ENCODE results near the gene CDK5R2. TPM values are rescaled to one million over a fixed set of nuclear protein-coding genes. Genes with fewer than 3 reads are reported as not detected.

CDK5R2 gene
- total RNA-seq, 6 donors from 2014 or later = not detected

DNA sequence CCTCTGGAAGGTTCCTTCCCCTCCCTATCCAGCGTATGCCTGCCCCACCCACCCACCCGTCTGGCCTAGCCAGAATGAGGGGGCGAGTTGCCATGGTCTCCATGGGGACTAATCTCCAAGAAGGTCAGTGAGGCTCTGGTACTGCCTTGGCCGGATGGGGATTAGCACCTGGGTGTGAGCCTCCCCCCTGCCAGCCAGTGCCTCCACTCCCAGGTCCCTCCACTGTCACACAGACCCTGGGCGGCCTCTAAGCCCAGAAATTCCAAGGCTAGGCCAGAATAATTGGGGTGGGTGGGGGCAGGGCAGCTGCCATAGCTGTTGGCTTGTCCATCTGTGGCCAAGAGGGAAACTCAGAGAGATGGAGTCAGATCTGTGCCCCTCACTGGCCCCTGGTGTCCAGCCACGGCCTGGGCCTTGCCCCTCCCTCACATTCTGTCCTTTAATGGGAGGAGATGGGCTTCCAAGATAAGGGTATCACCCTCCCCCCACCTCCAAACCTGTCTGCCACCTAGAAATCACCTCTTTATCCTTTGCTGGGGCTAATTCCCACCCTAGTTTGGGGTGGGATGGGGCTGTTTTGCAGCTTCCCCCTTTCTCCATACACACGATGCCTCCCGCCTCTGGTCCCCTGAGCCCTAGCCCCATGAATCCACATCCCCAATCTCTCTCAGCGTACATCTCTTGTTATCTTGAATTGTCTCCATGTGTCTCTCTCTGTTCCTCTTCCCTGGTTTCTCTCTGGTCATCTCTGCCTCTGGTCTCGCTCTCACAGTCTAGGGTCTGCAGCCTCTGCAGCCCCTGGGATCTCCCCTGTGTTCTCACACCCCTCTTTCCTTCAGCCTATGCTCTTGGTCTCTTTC, 39.8 kb downstream of the CDK5R2 start:
- Histone ChIP-seq H3K27me3 (peaks cover 2 to 70% (median 31%) of the 10 kb centered on the region in 4 donors), H3K4me3 (no peak overlapping the region), H3K27ac (no peak overlapping the region), H3K9me3 (no peaks in the 10 kb centered on the region), H3K36me3 (no peaks in the 10 kb centered on the region), H3K4me1 (peaks cover 22 to 42% (median 33%) of the 10 kb centered on the region in 4 donors)
- ATAC-seq (ENCODE audit: low FRiP score in 2 of 2) (no peak), DNase-seq (no peak)
- 54 to 63% methylated on average over 6 to 10 of the region's 10 CpGs for WGBS, 2 donors
- TF ChIP-seq, protein P1, sequence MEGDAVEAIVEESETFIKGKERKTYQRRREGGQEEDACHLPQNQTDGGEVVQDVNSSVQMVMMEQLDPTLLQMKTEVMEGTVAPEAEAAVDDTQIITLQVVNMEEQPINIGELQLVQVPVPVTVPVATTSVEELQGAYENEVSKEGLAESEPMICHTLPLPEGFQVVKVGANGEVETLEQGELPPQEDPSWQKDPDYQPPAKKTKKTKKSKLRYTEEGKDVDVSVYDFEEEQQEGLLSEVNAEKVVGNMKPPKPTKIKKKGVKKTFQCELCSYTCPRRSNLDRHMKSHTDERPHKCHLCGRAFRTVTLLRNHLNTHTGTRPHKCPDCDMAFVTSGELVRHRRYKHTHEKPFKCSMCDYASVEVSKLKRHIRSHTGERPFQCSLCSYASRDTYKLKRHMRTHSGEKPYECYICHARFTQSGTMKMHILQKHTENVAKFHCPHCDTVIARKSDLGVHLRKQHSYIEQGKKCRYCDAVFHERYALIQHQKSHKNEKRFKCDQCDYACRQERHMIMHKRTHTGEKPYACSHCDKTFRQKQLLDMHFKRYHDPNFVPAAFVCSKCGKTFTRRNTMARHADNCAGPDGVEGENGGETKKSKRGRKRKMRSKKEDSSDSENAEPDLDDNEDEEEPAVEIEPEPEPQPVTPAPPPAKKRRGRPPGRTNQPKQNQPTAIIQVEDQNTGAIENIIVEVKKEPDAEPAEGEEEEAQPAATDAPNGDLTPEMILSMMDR (IDR thresholded peaks at IDR 0.05) = no peak
- no peak for TF ChIP-seq EP300 (IDR thresholded peaks at IDR 0.05)
- TF ChIP-seq POLR2AphosphoS5 (IDR thresholded peaks at IDR 0.05) = no peak
- no peak for TF ChIP-seq POLR2A (IDR thresholded peaks at IDR 0.05)

DNA sequence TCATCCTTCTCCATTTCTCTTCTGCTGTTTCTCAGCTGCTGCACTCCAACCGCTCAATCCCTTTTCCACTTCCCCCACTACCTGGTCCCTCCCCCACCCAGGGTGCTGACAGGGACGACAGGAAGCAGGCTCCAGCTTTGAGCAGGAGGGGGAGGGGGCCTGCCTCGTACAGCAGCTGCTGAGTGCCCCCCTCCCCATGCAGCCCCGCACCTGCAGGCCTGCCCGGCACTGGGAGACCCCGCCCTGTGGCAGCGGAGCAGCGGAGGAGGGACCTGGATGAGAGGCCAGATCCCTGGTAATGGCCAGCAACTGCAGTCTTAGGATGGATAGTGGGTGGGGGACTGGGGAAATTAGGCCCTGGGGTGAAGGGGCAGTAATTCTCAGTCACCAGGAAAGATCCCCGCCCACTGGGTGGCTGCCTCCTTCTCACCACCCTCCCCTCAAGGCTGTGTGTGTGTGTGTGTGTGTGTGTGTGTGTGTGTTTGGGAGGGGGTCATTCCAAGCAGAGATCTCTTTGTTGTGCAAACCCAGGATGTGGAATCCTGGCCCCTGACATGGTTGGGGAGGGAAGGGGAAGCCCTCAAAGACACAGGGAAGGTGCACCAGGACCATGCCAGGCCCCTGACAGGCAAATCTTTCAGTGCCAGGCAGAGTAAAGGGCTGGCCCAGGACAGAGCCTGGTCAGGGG, 40.6 kb downstream of the CDK5R2 start:
- no peak overlapping the region for H3K4me3 ChIP-seq
- no peaks in the 10 kb centered on the region for H3K9me3 ChIP-seq
- no peak for DNase-seq
- H3K36me3 ChIP-seq = no peaks in the 10 kb centered on the region
- H3K27me3 ChIP-seq = peaks cover 2 to 64% (median 27%) of the 10 kb centered on the region in 4 donors
- 28 to 31% methylated on average over 9 of the region's 9 CpGs for WGBS, 2 donors
- ATAC-seq (ENCODE audit: low FRiP score in 2 of 2) = no peak
- TF ChIP-seq POLR2AphosphoS5 (IDR thresholded peaks at IDR 0.05) = no peak
- no peak for TF ChIP-seq POLR2A (IDR thresholded peaks at IDR 0.05)
- TF ChIP-seq EP300 (IDR thresholded peaks at IDR 0.05) = no peak
- TF ChIP-seq, protein P1 (IDR thresholded peaks at IDR 0.05) = no peak
- H3K4me1 ChIP-seq = peaks cover 22 to 42% (median 33%) of the 10 kb centered on the region in 4 donors
- no peak overlapping the region for H3K27ac ChIP-seq

DNA sequence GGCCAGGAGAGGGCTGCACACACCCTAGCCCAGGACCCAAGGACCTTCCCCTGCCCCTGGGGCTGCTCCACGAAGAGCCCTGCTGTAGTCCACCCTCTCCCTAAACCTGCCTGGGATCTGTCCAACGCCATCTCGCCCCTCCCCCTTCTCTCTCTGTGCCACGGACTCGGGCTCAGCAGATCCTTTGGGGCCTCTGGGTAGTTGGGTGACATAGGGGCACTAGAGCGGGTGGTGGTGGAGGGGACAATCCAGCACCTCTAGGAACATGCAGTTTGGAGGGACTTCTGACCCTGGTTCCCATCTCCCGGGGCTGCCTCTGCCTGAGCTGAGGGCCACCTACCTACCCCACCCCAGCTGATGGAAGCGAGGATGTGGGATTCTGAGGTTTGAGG, 41.1 kb downstream of the CDK5R2 start:
- peak overlapping the region in 3 of 4 donors; percentile 36 to 49 (median 44) for H3K4me3 ChIP-seq
- TF ChIP-seq, protein P1 (IDR thresholded peaks at IDR 0.05) = no peak
- no peak for TF ChIP-seq POLR2A (IDR thresholded peaks at IDR 0.05)
- ATAC-seq (ENCODE audit: low FRiP score in 2 of 2) = no peak
- WGBS, 2 donors = 26 to 28% methylated on average over 2 to 8 of the region's 8 CpGs
- no peak for DNase-seq
- H3K27ac ChIP-seq = peak overlapping the region in 1 of 4 donors; percentile 86
- H3K9me3 ChIP-seq = no peaks in the 10 kb centered on the region
- H3K4me1 ChIP-seq = peaks cover 22 to 40% (median 33%) of the 10 kb centered on the region in 4 donors
- H3K36me3 ChIP-seq = no peaks in the 10 kb centered on the region
- peaks cover 2 to 60% (median 25%) of the 10 kb centered on the region in 4 donors for H3K27me3 ChIP-seq

DNA sequence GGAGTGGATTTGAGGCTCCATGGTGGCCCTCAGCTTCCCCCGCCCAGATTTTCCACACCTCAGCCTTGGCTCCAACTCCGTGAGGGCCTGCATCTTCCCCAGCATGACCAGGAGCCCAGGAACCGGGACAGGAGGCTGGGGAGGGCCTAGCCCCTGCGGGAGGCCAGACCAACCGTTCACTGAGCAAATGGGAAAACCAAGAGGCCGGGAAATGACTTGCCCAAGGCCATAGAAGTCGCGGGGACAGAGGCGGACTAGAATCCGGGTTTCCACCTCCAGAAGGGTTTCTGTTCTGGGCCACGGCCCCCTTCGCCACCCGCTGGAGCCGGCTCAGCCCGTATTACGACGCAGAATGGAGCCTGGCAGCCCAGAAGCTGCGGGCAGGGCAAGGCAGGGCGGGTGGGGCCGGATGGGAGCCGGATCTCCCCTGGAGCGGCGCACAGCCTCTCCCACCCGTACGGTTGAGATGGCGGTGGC, 41.7 kb downstream of the CDK5R2 start:
- ATAC-seq (ENCODE audit: low FRiP score in 2 of 2) (peak in 1 of 2 donors; percentile 1), DNase-seq (no peak)
- no peaks in the 10 kb centered on the region for H3K9me3 ChIP-seq
- H3K27ac ChIP-seq = peak overlapping the region; percentile 74 to 86 (median 76)
- H3K4me1 ChIP-seq = peaks cover 18 to 34% (median 27%) of the 10 kb centered on the region in 4 donors
- TF ChIP-seq, protein P1 (IDR thresholded peaks at IDR 0.05) = no peak
- no peak for TF ChIP-seq POLR2A (IDR thresholded peaks at IDR 0.05)
- no peak for TF ChIP-seq POLR2AphosphoS5 (IDR thresholded peaks at IDR 0.05)
- no peak for TF ChIP-seq EP300 (IDR thresholded peaks at IDR 0.05)
- H3K36me3 ChIP-seq = no peaks in the 10 kb centered on the region
- H3K27me3 ChIP-seq = peaks cover 2 to 57% (median 21%) of the 10 kb centered on the region in 4 donors
- WGBS, 2 donors = 20% methylated on average over 12 of the region's 26 CpGs; no CpG with 5 or more reads in 1 of the 2 donors
- peak overlapping the region in 3 of 4 donors; percentile 36 to 49 (median 44) for H3K4me3 ChIP-seq

Measured in upper lobe of left lung (tissue), 6 donors.